Raji (cell line): ENCODE measurements around the gene CD59.

Experiments
- POLR2A ChIP-seq: IDR thresholded peaks from 2 replicates; pipeline ENCODE4 v1.6.1; 2011; ENCODE audit warnings: low read depth, low read length, control low read depth; ENCODE audit not compliant: insufficient read depth

Gene CD59

GRCh38 chr11:33691066-33691864 lies 45.0 kb downstream of the CD59 start:
- TF ChIP-seq POLR2A: no peak

- no peak for TF ChIP-seq POLR2A
Observed at GRCh38 chr11:33690290-33691065, 45.7 kb downstream of the CD59 start.

DNA sequence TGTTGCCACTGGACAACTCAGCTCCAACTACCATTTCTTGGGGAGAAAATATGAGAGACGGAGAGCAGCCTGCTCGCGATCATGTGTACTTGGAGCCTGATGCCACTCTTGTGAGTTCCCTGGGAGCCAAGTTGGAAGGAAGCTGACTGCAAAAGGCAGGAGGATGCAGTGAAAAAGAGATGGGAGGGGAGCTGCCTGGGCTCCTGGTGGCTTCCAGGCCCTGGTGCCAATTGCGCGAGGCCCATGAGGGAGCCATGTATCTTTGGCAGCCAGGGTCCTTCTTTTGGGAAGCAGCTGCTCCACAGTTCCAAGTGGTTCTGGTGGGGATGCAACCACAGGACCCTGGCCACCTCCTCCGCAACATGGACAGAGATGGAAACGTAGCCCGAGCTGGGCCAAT lies 46.7 kb downstream of the CD59 start:
- TF ChIP-seq POLR2A: no peak

DNA sequence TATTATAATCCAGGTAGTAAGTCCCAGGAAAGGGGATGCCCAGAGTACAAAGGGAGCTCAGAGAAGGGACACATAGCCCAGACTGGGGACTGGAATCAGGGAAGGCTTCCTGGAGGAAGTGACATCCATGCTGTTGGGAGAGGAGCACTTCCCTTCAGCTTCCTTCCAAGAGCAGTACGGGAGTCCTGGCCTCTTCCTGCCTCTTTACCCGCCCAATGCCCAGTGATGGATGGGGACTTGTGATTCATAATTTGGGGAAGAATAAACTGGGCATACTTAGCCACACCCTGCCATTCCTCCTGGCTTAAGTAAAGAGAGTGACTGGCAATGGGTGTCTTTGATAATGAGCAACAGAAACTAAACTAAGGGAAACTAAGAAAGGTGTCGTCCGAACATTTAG lies 47.1 kb downstream of the CD59 start:
- TF ChIP-seq POLR2A: no peak

- no peak for TF ChIP-seq POLR2A
Observed at GRCh38 chr11:33687733-33688479, 48.3 kb downstream of the CD59 start.

DNA sequence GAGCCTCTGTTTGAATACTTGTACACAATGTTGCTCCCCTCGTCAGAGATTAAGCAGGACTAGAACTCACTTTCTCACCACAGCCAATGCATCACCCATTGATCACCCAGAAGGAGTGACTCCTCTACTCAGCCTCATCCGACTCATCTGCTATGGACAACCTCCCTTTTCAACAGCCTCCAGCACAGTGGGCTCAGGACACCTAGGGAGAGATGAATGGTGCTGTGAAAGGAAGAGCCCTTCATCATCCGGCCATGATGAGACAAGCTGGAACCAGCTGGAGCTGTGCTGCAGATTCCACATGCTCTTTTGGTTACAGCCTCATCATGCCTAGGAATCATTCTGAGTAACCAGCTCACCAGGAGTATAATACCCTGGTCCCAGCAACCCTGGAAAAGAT lies 51.1 kb downstream of the CD59 start:
- TF ChIP-seq POLR2A: no peak

- no peak for TF ChIP-seq POLR2A
Observed at GRCh38 chr11:33684003-33684706, 52.1 kb downstream of the CD59 start.

- TF ChIP-seq POLR2A: no peak
Observed at GRCh38 chr11:33682446-33682845, 53.8 kb downstream of the CD59 start.

DNA sequence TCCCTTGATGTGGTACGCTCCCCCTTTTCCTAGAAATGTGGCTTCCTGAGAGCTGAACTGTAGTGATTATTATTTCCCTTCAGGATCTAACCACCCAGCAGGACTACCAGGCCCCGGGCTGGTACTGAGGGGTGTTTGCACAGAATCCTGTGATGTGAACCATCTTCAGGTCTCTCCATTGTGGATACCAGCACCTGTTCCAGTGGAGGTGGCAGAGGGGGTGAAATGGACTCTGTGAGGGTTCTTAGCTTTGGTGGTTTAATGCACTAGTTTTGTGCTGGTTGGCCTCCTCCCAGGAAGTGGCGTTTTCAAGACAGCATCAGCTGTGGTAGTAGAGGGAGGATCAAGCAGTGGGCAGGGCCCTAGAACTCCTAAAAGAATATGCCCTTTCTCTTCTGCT lies 54.2 kb downstream of the CD59 start:
- no peak for TF ChIP-seq POLR2A

GRCh38 chr11:33674035-33674814 lies 62.0 kb downstream of the CD59 start:
- TF ChIP-seq POLR2A: no peak

- no peak for TF ChIP-seq POLR2A
Observed at GRCh38 chr11:33672273-33672672, 64.0 kb downstream of the CD59 start.

GRCh38 chr11:33670250-33671011 lies 65.8 kb downstream of the CD59 start:
- TF ChIP-seq POLR2A: no peak

- TF ChIP-seq POLR2A: no peak
Observed at GRCh38 chr11:33669598-33670249, 66.5 kb downstream of the CD59 start.
